ENCODE measurements around the gene MMP11.

DNA sequence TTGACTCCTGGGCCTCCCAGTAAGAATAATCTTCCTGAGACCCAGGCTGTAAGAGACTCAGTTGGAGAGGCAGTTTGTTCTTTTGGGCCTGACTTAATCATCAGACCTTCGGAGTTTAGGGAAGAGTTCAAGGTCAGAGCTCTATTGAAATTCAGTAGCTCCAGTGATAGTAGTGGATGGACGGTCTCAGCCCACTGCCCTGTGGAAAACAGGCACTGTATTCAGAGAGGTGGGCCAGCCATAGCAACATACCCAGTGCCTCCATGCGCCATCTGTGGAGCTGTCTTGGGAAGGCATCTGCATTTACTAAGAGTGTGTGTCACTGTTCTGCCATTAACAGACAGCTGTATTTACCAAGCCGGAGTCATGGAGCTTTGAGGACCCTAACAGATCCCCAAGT lies 17.0 kb downstream of the MMP11 start:
- TF ChIP-seq, protein P1, sequence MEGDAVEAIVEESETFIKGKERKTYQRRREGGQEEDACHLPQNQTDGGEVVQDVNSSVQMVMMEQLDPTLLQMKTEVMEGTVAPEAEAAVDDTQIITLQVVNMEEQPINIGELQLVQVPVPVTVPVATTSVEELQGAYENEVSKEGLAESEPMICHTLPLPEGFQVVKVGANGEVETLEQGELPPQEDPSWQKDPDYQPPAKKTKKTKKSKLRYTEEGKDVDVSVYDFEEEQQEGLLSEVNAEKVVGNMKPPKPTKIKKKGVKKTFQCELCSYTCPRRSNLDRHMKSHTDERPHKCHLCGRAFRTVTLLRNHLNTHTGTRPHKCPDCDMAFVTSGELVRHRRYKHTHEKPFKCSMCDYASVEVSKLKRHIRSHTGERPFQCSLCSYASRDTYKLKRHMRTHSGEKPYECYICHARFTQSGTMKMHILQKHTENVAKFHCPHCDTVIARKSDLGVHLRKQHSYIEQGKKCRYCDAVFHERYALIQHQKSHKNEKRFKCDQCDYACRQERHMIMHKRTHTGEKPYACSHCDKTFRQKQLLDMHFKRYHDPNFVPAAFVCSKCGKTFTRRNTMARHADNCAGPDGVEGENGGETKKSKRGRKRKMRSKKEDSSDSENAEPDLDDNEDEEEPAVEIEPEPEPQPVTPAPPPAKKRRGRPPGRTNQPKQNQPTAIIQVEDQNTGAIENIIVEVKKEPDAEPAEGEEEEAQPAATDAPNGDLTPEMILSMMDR (IDR thresholded peaks at IDR 0.05), result no peak
- no peak for TF ChIP-seq POLR2A (IDR thresholded peaks at IDR 0.05)
- no peak for TF ChIP-seq EP300 (IDR thresholded peaks at IDR 0.05)
